ENCODE data around the gene PI4KB.

PI4KB gene

GRCh38 chr1:151369302-151369610 is 42.0 kb upstream of the PI4KB start:
- no peak for TF ChIP-seq GLIS3 (CRISPR knock-in tag; IDR thresholded peaks at IDR 0.05)
- TF ChIP-seq ZNF565 (CRISPR knock-in tag; conservative IDR thresholded peaks at IDR 0.05; ENCODE audit: low read depth): no peak
- TF ChIP-seq PPARA (CRISPR knock-in tag; IDR thresholded peaks at IDR 0.05; ENCODE audit: borderline replicate concordance): no peak
- no peak for TF ChIP-seq RARB (CRISPR knock-in tag; IDR thresholded peaks at IDR 0.05)
- no peak for TF ChIP-seq ZNF8 (CRISPR knock-in tag; IDR thresholded peaks at IDR 0.05)
- no peak for TF ChIP-seq OSR1 (CRISPR knock-in tag; IDR thresholded peaks at IDR 0.05)
- no peak for TF ChIP-seq ARNTL (CRISPR knock-in tag; IDR thresholded peaks at IDR 0.05; ENCODE audit: borderline replicate concordance, low read depth)
- ATAC-seq: no peak

- TF ChIP-seq CSRNP3 (CRISPR knock-in tag; IDR thresholded peaks at IDR 0.05): no peak
- no peak for TF ChIP-seq OSR1 (CRISPR knock-in tag; IDR thresholded peaks at IDR 0.05)
- no peak for TF ChIP-seq ZFP3 (CRISPR knock-in tag; IDR thresholded peaks at IDR 0.05)
- no peak for TF ChIP-seq SNAI2 (CRISPR knock-in tag; IDR thresholded peaks at IDR 0.05)
- no peak for TF ChIP-seq GLIS3 (CRISPR knock-in tag; IDR thresholded peaks at IDR 0.05)
- TF ChIP-seq TCF4 (CRISPR knock-in tag; IDR thresholded peaks at IDR 0.05; ENCODE audit: borderline replicate concordance): no peak
- TF ChIP-seq RARB (CRISPR knock-in tag; IDR thresholded peaks at IDR 0.05): no peak
- TF ChIP-seq ESRRG (CRISPR knock-in tag; IDR thresholded peaks at IDR 0.05): no peak
- no peak for TF ChIP-seq ZFP30 (CRISPR knock-in tag; IDR thresholded peaks at IDR 0.05)
- TF ChIP-seq ZC3H10 (CRISPR knock-in tag; IDR thresholded peaks at IDR 0.05): no peak
- no peak for ATAC-seq
Measured at GRCh38 chr1:151368393-151369301, 41.4 kb upstream of the PI4KB start.

- TF ChIP-seq ZC3H10 (CRISPR knock-in tag; IDR thresholded peaks at IDR 0.05): no peak
- no peak for TF ChIP-seq PPARA (CRISPR knock-in tag; IDR thresholded peaks at IDR 0.05; ENCODE audit: borderline replicate concordance)
- no peak for TF ChIP-seq ISL1 (CRISPR knock-in tag; IDR thresholded peaks at IDR 0.05)
- no peak for TF ChIP-seq RARB (CRISPR knock-in tag; IDR thresholded peaks at IDR 0.05)
- no peak for TF ChIP-seq ZNF70 (CRISPR knock-in tag; IDR thresholded peaks at IDR 0.05)
- TF ChIP-seq ZFP30 (CRISPR knock-in tag; IDR thresholded peaks at IDR 0.05): no peak
- TF ChIP-seq TOX (CRISPR knock-in tag; IDR thresholded peaks at IDR 0.05; ENCODE audit: borderline replicate concordance): no peak
- TF ChIP-seq OSR1 (CRISPR knock-in tag; IDR thresholded peaks at IDR 0.05): no peak
- TF ChIP-seq BACH2 (CRISPR knock-in tag; IDR thresholded peaks at IDR 0.05; ENCODE audit: borderline replicate concordance): no peak
- no peak for TF ChIP-seq CSDC2 (CRISPR knock-in tag; IDR thresholded peaks at IDR 0.05)
- no peak for ATAC-seq
Measured at GRCh38 chr1:151367658-151368392, 40.6 kb upstream of the PI4KB start.

DNA sequence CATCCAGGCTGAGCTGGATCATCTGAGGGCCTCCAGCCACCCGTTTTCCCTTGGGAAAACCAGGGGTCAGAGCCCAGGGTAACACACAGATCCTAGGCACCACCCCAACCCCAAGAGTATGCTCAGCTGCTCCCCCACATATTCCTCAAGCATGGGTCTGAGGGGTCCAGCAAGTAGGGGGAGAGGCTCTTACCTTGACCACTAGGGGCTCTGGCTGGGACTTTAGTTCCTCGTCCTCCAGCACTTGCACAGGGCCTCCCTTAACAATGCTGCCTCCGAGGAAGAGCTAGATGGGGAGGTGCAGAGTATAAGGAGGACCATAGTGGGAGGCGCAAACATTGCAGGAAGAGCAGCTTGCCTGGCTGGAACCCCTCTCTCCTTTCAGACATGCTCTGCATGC is 37.8 kb upstream of the PI4KB start:
- no peak; the same call in 2 of the 3 replicates for ATAC-seq

More for the DNA sequence above, 37.8 kb upstream of the PI4KB start:
- TF ChIP-seq ZFP3 (CRISPR knock-in tag; IDR thresholded peaks at IDR 0.05) (no peak), ISL1 (CRISPR knock-in tag; IDR thresholded peaks at IDR 0.05) (no peak), TCF4 (CRISPR knock-in tag; IDR thresholded peaks at IDR 0.05; ENCODE audit: borderline replicate concordance) (no peak), ZFP30 (CRISPR knock-in tag; IDR thresholded peaks at IDR 0.05) (no peak), ESRRG (CRISPR knock-in tag; IDR thresholded peaks at IDR 0.05) (no peak), TOX (CRISPR knock-in tag; IDR thresholded peaks at IDR 0.05; ENCODE audit: borderline replicate concordance) (no peak), ZNF565 (CRISPR knock-in tag; conservative IDR thresholded peaks at IDR 0.05; ENCODE audit: low read depth) (no peak), ZC3H10 (CRISPR knock-in tag; IDR thresholded peaks at IDR 0.05) (no peak), CSDC2 (CRISPR knock-in tag; IDR thresholded peaks at IDR 0.05) (no peak), BACH2 (CRISPR knock-in tag; IDR thresholded peaks at IDR 0.05; ENCODE audit: borderline replicate concordance) (no peak), OSR1 (CRISPR knock-in tag; IDR thresholded peaks at IDR 0.05) (no peak)
- TF ChIP-seq, protein P1, sequence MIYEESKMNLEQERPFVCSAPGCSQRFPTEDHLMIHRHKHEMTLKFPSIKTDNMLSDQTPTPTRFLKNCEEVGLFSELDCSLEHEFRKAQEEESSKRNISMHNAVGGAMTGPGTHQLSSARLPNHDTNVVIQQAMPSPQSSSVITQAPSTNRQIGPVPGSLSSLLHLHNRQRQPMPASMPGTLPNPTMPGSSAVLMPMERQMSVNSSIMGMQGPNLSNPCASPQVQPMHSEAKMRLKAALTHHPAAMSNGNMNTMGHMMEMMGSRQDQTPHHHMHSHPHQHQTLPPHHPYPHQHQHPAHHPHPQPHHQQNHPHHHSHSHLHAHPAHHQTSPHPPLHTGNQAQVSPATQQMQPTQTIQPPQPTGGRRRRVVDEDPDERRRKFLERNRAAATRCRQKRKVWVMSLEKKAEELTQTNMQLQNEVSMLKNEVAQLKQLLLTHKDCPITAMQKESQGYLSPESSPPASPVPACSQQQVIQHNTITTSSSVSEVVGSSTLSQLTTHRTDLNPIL (CRISPR knock-in tag; IDR thresholded peaks at IDR 0.05; ENCODE audit: low read depth): no peak
- TF ChIP-seq, protein P2, sequence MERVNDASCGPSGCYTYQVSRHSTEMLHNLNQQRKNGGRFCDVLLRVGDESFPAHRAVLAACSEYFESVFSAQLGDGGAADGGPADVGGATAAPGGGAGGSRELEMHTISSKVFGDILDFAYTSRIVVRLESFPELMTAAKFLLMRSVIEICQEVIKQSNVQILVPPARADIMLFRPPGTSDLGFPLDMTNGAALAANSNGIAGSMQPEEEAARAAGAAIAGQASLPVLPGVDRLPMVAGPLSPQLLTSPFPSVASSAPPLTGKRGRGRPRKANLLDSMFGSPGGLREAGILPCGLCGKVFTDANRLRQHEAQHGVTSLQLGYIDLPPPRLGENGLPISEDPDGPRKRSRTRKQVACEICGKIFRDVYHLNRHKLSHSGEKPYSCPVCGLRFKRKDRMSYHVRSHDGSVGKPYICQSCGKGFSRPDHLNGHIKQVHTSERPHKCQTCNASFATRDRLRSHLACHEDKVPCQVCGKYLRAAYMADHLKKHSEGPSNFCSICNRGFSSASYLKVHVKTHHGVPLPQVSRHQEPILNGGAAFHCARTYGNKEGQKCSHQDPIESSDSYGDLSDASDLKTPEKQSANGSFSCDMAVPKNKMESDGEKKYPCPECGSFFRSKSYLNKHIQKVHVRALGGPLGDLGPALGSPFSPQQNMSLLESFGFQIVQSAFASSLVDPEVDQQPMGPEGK (CRISPR knock-in tag; IDR thresholded peaks at IDR 0.05; ENCODE audit: borderline replicate concordance): no peak
- TF ChIP-seq, protein P3, sequence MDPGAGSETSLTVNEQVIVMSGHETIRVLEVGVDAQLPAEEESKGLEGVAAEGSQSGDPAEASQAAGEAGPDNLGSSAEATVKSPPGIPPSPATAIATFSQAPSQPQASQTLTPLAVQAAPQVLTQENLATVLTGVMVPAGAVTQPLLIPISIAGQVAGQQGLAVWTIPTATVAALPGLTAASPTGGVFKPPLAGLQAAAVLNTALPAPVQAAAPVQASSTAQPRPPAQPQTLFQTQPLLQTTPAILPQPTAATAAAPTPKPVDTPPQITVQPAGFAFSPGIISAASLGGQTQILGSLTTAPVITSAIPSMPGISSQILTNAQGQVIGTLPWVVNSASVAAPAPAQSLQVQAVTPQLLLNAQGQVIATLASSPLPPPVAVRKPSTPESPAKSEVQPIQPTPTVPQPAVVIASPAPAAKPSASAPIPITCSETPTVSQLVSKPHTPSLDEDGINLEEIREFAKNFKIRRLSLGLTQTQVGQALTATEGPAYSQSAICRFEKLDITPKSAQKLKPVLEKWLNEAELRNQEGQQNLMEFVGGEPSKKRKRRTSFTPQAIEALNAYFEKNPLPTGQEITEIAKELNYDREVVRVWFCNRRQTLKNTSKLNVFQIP (CRISPR knock-in tag; IDR thresholded peaks at IDR 0.05; ENCODE audit: borderline replicate concordance, low read depth): no peak
